B cell (primary cell): Measurements from ENCODE around the gene TBX10. TPM values are rescaled to one million over a fixed set of nuclear protein-coding genes. Genes with fewer than 3 reads are reported as not detected.

Experiments used
- ATAC-seq: fragments of 200-7000 bp; cut with Tn5 transposase; one replicate; pipeline ENCODE4 v1.10.0; 2021; ENCODE audit warnings: low read depth, mild to moderate bottlenecking, moderate number of reproducible peaks, moderate library complexity
- CTCF ChIA-PET: fragments of 350-600 bp; sonication (Branson Sonifier 250); formaldehyde crosslinking; loops from one replicate; lab custom pipeline; 2021; ENCODE audit warnings: antibody characterized with exemption, inconsistent platforms; lab: Charles Lee
- POLR2A ChIA-PET: fragments of 350-600 bp; sonication (Branson Sonifier 250); formaldehyde crosslinking; loops from one replicate; lab custom pipeline; 2021; ENCODE audit warnings: antibody characterized with exemption; lab: Charles Lee
- DNase-seq: peaks from one replicate; pipeline ENCODE4 v3.0.0; 2013
- H2AFZ ChIP-seq: 2 replicates; pipeline ENCODE4 v1.6.1; 2012; ENCODE audit warnings: mild to moderate bottlenecking, low read depth, low read length; ENCODE audit not compliant: insufficient read depth, poor library complexity, severe bottlenecking
- H3K27ac ChIP-seq, 2 donors: 1 replicate in 1 of 2; 2 replicates in 1 of 2; pipeline ENCODE4 v1.5.1; 2012 to 2013; ENCODE audit warnings: low read length in 2 of 2, mild to moderate bottlenecking in 2 of 2, moderate library complexity in 1 of 2
- H3K27me3 ChIP-seq, 4 experiments: fragments of 200-600 bp in 1 of 4; sonication (generic) in 1 of 4; replicated peaks in 1 of 4; 1 replicate in 2 of 4; 2 replicates in 2 of 4; pipeline versions ENCODE4 v1.6.1 to v1.7.0; 2013 to 2016; ENCODE audit warnings: low read length in 3 of 4, mild to moderate bottlenecking in 2 of 4, mixed read lengths in 1 of 4, moderate library complexity in 1 of 4; ENCODE audit not compliant: insufficient read depth in 4 of 4, control insufficient read depth in 3 of 4; ENCODE audit errors: control extremely low read depth in 1 of 4
- H3K36me3 ChIP-seq, 2 experiments: replicated peaks in 1 of 2; 1 replicate in 1 of 2; 2 replicates in 1 of 2; pipeline versions ENCODE4 v1.6.1 to v1.7.1; 2013; ENCODE audit warnings: low read length in 1 of 2; ENCODE audit not compliant: insufficient read depth in 2 of 2, control insufficient read depth in 1 of 2; ENCODE audit errors: control extremely low read depth in 1 of 2, extremely low read depth in 1 of 2
- H3K4me1 ChIP-seq, 2 donors: fragments of 200-600 bp in 1 of 2; sonication (generic) in 1 of 2; 1 replicate in 1 of 2; 2 replicates in 1 of 2; pipeline versions ENCODE4 v1.5.1 to v1.6.1; 2013 to 2017; ENCODE audit warnings: low read length in 2 of 2; ENCODE audit not compliant: control insufficient read depth in 2 of 2, insufficient read depth in 2 of 2
- H3K4me2 ChIP-seq: replicated peaks from 2 replicates; pipeline ENCODE3; 2012; ENCODE audit warnings: mild to moderate bottlenecking, low read depth, low read length; ENCODE audit not compliant: poor library complexity, severe bottlenecking
- H3K4me3 ChIP-seq, 5 experiments: fragments of 200-600 bp in 1 of 5; sonication (generic) in 1 of 5; 1 replicate in 3 of 5; 2 replicates in 2 of 5; pipeline versions ENCODE4 v1.5.1 to v1.7.0; 2011 to 2016; ENCODE audit warnings: low read length in 4 of 5, mild to moderate bottlenecking in 4 of 5, low read depth in 2 of 5, control low read depth in 1 of 5, moderate library complexity in 1 of 5; ENCODE audit not compliant: insufficient read depth in 1 of 5; ENCODE audit errors: control extremely low read depth in 1 of 5, extremely low read depth in 1 of 5
- H3K79me2 ChIP-seq: fragments of 200-600 bp; sonication (generic); one replicate; pipeline ENCODE4 v1.6.0; 2016; ENCODE audit warnings: low read length; ENCODE audit not compliant: control insufficient read depth, insufficient read depth
- H3K9ac ChIP-seq: fragments of 200-600 bp; sonication (generic); 2 replicates; pipeline ENCODE4 v1.6.1; 2017; ENCODE audit warnings: mild to moderate bottlenecking, low read length, moderate library complexity
- H3K9me3 ChIP-seq, 3 donors: one replicate each; pipeline versions ENCODE4 v1.6.1 to v1.7.1; 2013; ENCODE audit warnings: low read length in 2 of 3; ENCODE audit not compliant: control insufficient read depth in 2 of 3, insufficient read depth in 1 of 3; ENCODE audit errors: control extremely low read depth in 1 of 3
- H4K20me1 ChIP-seq: 2 replicates; pipeline ENCODE4 v1.6.0; 2012; ENCODE audit warnings: mild to moderate bottlenecking, low read length; ENCODE audit not compliant: insufficient read depth, control insufficient read depth, poor library complexity, severe bottlenecking
- H3K27ac Mint-ChIP-seq: one replicate; pipeline ENCODE4 v1.8.0; 2021; ENCODE audit warnings: mixed read lengths
- H3K27me3 Mint-ChIP-seq: one replicate; pipeline ENCODE4 v1.8.0; 2021; ENCODE audit warnings: mixed read lengths
- H3K4me1 Mint-ChIP-seq: one replicate; pipeline ENCODE4 v1.8.0; 2021; ENCODE audit warnings: mixed read lengths
- H3K4me3 Mint-ChIP-seq: one replicate; pipeline ENCODE4 v1.8.0; 2021; ENCODE audit warnings: mixed read lengths
- H3K9me3 Mint-ChIP-seq: one replicate; pipeline ENCODE4 v1.8.0; 2022; ENCODE audit warnings: mixed read lengths; ENCODE audit not compliant: insufficient read depth
- EZH2 ChIP-seq: IDR thresholded peaks from 2 replicates; pipeline ENCODE4 v1.6.1; 2012; ENCODE audit warnings: borderline replicate concordance, low read depth, mild to moderate bottlenecking, moderate library complexity, low read length; ENCODE audit not compliant: insufficient read depth, poor library complexity, severe bottlenecking
- WGBS: methylation state at CpG from one replicate; pipeline ENCODE4 v1.1.5; 2013; ENCODE audit warnings: missing lambda C conversion rate; ENCODE audit not compliant: insufficient coverage; 5-methylcytosine and 5-hydroxymethylcytosine counted together
- intact Hi-C: fragments of 100-400 bp; cut with micrococcal nuclease; formaldehyde crosslinking; loops from one replicate; pipeline ENCODE4 v1.10.0; 2022
- polyA plus RNA-seq: library from polyadenylated mRNA; depleted of rRNA; stranded (reverse); fragments of >200 nt; gene quantifications from 2 replicates; pipeline ENCODE4 v1.2.3, GENCODE V29; 2012
- total RNA-seq, 2 donors: library from RNA; stranded (reverse); fragments of 120-200 nt in 1 of 2; gene quantifications; 1 replicate in 1 of 2; 2 replicates in 1 of 2; pipeline versions ENCODE4 v1.2.3 to v1.2.4, GENCODE V29; 2013 to 2022
- TF ChIP-seq, protein P1 (sequence below): fragments of 200-600 bp; IDR thresholded peaks from one replicate; pipeline ENCODE4 v1.8.0; 2022; ENCODE audit warnings: antibody characterized with exemption, mild to moderate bottlenecking

TBX10 gene
- total and polyA plus RNA-seq, 2 donors (not counting 1 experiment from before 2014, with no cell fraction given) = not detected

DNA sequence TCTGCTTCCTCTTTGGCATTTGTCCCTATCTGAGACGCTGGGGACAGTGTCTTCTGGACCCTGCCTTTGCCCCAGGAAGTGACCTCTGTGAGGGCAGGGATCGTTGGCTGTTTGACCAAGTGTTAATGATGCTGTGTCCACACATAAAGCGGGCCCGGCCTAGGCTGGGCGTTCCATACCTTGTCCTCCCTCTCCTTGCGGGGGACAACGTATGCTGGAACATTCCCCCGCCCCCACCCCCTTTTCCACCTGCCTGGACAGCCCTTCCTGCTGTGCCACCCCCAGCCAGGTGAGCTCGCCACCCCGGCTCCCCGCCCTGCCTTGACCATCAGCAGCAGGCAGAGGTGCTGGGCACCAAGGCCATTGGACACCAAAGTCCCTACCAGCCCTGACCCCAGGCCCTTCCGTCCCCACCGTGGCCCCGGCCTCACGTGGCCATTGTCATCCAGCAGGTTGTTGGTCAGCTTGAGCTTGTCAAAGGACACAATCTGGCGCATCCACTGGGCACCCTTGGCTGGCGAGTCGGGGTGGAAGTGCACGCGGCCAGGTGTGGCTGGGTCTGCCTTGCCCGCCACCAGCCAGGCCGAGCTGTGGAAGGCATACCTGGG is 5.7 kb downstream of the TBX10 start:
- Mint-ChIP-seq H3K4me1 (peaks cover 19% of the 10 kb centered on the region), H3K4me3 (no peak overlapping the region), H3K9me3 (no peaks in the 10 kb centered on the region), H3K27ac (peak overlapping the region; percentile 20), H3K27me3 (no peaks in the 10 kb centered on the region)
- Histone ChIP-seq H3K4me2 (no peak overlapping the region), H3K79me2 (no peaks in the 10 kb centered on the region), H3K4me3 (no peak overlapping the region), H3K9me3 (no peaks in the 10 kb centered on the region), H3K27ac (no peak overlapping the region), H3K9ac (no peak overlapping the region), H2AFZ (no peak overlapping the region), H3K4me1 (peaks cover 9 to 14% of the 10 kb centered on the region in 2 donors), H3K27me3 (no peaks in the 10 kb centered on the region), H4K20me1 (peaks cover 2% of the 10 kb centered on the region), H3K36me3 (no peaks in the 10 kb centered on the region)
- TF ChIP-seq, protein P1, sequence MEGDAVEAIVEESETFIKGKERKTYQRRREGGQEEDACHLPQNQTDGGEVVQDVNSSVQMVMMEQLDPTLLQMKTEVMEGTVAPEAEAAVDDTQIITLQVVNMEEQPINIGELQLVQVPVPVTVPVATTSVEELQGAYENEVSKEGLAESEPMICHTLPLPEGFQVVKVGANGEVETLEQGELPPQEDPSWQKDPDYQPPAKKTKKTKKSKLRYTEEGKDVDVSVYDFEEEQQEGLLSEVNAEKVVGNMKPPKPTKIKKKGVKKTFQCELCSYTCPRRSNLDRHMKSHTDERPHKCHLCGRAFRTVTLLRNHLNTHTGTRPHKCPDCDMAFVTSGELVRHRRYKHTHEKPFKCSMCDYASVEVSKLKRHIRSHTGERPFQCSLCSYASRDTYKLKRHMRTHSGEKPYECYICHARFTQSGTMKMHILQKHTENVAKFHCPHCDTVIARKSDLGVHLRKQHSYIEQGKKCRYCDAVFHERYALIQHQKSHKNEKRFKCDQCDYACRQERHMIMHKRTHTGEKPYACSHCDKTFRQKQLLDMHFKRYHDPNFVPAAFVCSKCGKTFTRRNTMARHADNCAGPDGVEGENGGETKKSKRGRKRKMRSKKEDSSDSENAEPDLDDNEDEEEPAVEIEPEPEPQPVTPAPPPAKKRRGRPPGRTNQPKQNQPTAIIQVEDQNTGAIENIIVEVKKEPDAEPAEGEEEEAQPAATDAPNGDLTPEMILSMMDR = no peak
- no peak for TF ChIP-seq EZH2
- intact Hi-C loops = no loop called here
- DNase-seq (no peak), ATAC-seq (no peak)
- 85% methylated on average over 21 of the region's 22 CpGs for WGBS
- ChIA-PET POLR2A (no interaction called here), CTCF (interaction anchor here (1.0 to 5.3 kb wide), 2 partner anchors 13 to 25 kb away, joined by 3 to 50 read pairs; partner anchors contain the start of gene ACY3)

DNA sequence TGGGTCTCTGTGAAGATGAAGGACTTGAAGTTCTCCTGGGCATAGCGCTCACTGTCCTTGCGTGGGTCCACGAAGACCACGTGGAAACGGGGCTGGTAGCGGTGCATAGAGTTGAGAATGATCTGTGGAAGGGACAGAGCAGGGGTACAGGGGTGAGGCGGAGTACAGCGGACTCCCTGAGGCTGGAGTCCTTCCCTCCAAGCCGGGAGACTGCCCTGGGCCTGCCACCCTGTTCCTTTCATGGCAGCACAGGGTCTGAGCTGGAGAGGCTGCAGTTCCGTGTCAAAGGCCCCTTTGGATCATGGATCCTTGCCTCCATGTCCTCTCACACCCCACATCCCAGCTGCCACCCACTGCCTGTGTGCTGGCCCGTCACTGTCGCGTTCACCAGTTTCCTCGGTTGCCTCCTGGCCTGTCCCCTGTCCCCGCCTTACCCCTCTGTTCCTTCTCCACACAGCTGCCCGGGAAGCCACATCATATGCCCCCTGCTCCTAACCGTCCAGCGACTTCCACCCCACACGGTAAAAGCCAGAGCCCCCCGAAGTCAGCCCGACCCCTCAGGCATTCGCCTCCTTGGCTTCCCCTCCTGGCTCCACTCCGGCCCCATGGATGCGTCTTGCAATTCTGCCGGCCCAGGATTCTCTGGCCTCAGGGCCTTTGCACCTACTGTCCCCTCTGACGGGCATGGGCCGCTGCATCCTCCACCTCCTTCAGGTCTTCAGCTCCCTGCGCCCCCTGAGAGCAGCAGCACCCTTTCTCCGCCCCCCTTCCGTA is 6.4 kb downstream of the TBX10 start:
- peaks cover 14 to 19% of the 10 kb centered on the region in 2 donors for H3K4me1 ChIP-seq
- no peak overlapping the region for H3K9ac ChIP-seq
- ChIA-PET POLR2A (no interaction called here), CTCF (interaction anchor here (1.0 to 7.5 kb wide), 2 partner anchors 14 to 26 kb away, joined by 3 to 105 read pairs; partner anchors contain the start of gene ACY3)
- H3K36me3 ChIP-seq = no peaks in the 10 kb centered on the region
- no peak overlapping the region for H3K4me3 ChIP-seq
- peaks cover 9% of the 10 kb centered on the region for H4K20me1 ChIP-seq
- H2AFZ ChIP-seq = no peak overlapping the region
- DNase-seq (no peak), ATAC-seq (no peak)
- intact Hi-C loops = no loop called here
- no peak overlapping the region for H3K27ac ChIP-seq
- H3K4me1 Mint-ChIP-seq = peaks cover 19% of the 10 kb centered on the region
- no peaks in the 10 kb centered on the region for H3K27me3 ChIP-seq
- peak overlapping the region; percentile 40 for H3K4me3 Mint-ChIP-seq
- TF ChIP-seq, protein P1 = no peak
- TF ChIP-seq EZH2 = no peak
- H3K79me2 ChIP-seq = no peaks in the 10 kb centered on the region
- WGBS = 94% methylated on average over 30 of the region's 30 CpGs
- H3K4me2 ChIP-seq = no peak overlapping the region
- H3K27me3 Mint-ChIP-seq = no peaks in the 10 kb centered on the region
- no peaks in the 10 kb centered on the region for H3K9me3 ChIP-seq
- H3K27ac Mint-ChIP-seq = peak overlapping the region; percentile 67
- no peaks in the 10 kb centered on the region for H3K9me3 Mint-ChIP-seq
